Central memory CD8-positive, alpha-beta T cell (primary cell): ENCODE data around the gene JOSD1.

Source experiments
- ATAC-seq: fragments of 150-1000 bp; cut with Tn5 transposase; replicated peaks from 2 replicates; pipeline ENCODE4 v1.10.0; 2022; ENCODE audit warnings: mild to moderate bottlenecking, moderate FRiP score, moderate number of reproducible peaks; ENCODE audit not compliant: poor library complexity, severe bottlenecking; ENCODE audit errors: extremely low read depth
- DNase-seq, 2 donors: peaks; one replicate each; pipeline ENCODE4 v3.0.0; 2021; ENCODE audit warnings: low spot score in 2 of 2
- H3K27ac Mint-ChIP-seq: one replicate; pipeline ENCODE4 v1.8.0; 2022; ENCODE audit warnings: low read depth, mild to moderate bottlenecking, moderate library complexity, mixed read lengths
- H3K27me3 Mint-ChIP-seq: one replicate; pipeline ENCODE4 v1.8.0; 2022; ENCODE audit warnings: mixed read lengths
- H3K36me3 Mint-ChIP-seq: one replicate; pipeline ENCODE4 v1.8.0; 2022; ENCODE audit warnings: mild to moderate bottlenecking, moderate library complexity, mixed read lengths; ENCODE audit not compliant: insufficient read depth
- H3K4me1 Mint-ChIP-seq: one replicate; pipeline ENCODE4 v1.8.0; 2022; ENCODE audit warnings: mixed read lengths
- H3K4me3 Mint-ChIP-seq: one replicate; pipeline ENCODE4 v1.8.0; 2022; ENCODE audit warnings: mild to moderate bottlenecking, moderate library complexity, mixed read lengths
- H3K9me3 Mint-ChIP-seq: one replicate; pipeline ENCODE4 v1.8.0; 2022; ENCODE audit warnings: mixed read lengths

JOSD1 gene

DNA sequence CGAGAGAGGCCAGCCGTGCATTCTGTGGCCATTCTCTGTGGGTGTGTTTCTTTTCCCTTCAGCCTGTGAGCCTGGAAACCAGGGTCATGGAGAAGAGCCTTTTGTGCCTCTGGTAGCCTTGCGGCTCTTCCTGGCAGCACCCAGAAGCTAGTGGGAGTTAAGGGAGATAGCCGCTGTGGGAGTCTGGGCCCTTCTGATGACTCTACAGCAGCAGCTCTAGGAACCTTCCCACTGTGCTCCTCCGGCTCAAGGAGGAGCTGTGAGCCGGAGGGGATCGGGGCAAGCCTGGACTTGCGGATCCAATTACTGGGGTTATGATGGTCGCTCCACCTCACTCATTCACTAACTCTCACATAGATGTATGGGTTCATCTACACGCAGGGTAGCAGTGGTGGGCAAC, 15.5 kb upstream of the JOSD1 start:
- DNase-seq (no peak), ATAC-seq (no peak)
- Mint-ChIP-seq H3K4me1 (peaks cover 53% of the 10 kb centered on the region), H3K4me3 (no peak overlapping the region), H3K9me3 (no peaks in the 10 kb centered on the region), H3K36me3 (peaks cover 47% of the 10 kb centered on the region), H3K27me3 (no peaks in the 10 kb centered on the region), H3K27ac (no peak overlapping the region)

DNA sequence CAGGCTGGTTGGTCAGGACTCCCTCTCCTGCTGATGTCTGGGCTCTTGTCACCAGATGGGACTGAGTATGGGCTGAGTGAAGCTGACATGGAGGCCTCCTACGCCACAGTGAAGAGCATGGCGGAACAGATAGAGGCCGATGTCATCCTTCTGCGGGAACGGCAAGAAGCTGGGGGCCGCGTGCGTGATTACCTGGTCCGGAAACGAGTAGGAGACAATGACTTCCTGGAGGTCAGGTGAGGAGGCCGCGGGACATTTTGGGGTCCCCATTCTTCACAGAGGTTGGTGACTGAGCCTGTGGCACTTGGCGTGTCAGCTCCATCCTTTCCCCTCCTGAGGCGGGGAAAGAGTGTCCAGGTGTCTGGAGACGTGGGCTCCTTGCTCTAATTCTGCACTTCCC, 15.1 kb upstream of the JOSD1 start:
- Mint-ChIP-seq H3K4me3 (no peak overlapping the region), H3K27ac (no peak overlapping the region), H3K9me3 (no peaks in the 10 kb centered on the region), H3K36me3 (peaks cover 48% of the 10 kb centered on the region), H3K4me1 (peaks cover 57% of the 10 kb centered on the region), H3K27me3 (no peaks in the 10 kb centered on the region)
- ATAC-seq (no peak), DNase-seq (no peak)

DNA sequence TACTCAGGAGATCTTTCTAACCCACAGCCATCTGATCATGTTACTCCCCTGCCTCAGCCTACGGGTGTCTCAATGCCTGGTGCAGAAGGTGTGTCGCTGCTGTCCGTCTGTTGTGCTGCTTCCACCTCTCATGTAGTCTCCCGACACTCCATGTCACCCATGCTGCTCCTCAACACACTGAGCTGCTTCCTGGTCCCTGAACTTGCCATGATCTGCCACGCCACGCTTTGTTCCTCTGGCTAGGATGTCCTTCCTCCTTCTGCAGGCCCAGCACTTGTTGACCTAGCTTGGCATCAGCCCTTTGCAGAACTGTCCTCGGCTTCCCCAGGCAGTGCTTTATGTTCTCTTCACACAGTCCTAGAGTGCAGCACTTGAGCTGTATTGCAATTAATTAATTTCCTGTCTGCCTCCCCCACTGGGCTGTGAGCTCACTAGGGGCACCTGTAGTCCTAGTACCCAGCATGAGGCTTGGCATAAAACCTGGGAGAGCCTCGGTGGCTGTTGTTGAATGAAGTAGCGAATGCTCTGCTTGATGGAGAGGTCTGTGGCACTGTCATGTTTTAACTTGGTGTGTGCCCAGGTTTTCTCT, 14.5 kb upstream of the JOSD1 start:
- DNase-seq: no peak
- H3K4me1 Mint-ChIP-seq: peaks cover 63% of the 10 kb centered on the region
- no peaks in the 10 kb centered on the region for H3K9me3 Mint-ChIP-seq
- ATAC-seq: no peak
- peak overlapping the region; percentile 71 for H3K27ac Mint-ChIP-seq
- H3K27me3 Mint-ChIP-seq: no peaks in the 10 kb centered on the region
- no peak overlapping the region for H3K4me3 Mint-ChIP-seq
- H3K36me3 Mint-ChIP-seq: peaks cover 48% of the 10 kb centered on the region

DNA sequence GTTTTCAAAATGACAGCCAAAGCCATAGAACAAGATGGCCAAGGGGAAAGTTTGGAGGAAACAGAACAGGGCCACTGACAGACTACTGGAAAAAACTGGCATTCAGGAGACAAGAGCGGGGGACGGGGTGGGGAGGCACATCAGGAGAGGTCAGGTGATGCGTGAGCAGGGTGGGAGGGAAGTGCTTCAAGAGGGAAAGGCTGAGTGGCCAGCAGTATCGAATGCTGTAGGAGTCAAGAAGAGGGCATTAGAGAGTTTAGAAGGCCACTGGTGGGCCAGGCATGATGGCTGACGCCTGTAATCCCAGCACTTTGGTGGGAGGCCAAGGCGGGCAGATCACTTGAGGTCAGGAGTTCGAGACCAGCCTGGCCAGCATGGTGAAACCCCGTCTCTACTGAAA, 13.2 kb upstream of the JOSD1 start:
- no peak for DNase-seq
- no peak for ATAC-seq
- Mint-ChIP-seq H3K4me3 (no peak overlapping the region), H3K4me1 (peaks cover 71% of the 10 kb centered on the region), H3K27me3 (no peaks in the 10 kb centered on the region), H3K9me3 (no peaks in the 10 kb centered on the region), H3K36me3 (peaks cover 44% of the 10 kb centered on the region), H3K27ac (peak overlapping the region; percentile 71)

DNA sequence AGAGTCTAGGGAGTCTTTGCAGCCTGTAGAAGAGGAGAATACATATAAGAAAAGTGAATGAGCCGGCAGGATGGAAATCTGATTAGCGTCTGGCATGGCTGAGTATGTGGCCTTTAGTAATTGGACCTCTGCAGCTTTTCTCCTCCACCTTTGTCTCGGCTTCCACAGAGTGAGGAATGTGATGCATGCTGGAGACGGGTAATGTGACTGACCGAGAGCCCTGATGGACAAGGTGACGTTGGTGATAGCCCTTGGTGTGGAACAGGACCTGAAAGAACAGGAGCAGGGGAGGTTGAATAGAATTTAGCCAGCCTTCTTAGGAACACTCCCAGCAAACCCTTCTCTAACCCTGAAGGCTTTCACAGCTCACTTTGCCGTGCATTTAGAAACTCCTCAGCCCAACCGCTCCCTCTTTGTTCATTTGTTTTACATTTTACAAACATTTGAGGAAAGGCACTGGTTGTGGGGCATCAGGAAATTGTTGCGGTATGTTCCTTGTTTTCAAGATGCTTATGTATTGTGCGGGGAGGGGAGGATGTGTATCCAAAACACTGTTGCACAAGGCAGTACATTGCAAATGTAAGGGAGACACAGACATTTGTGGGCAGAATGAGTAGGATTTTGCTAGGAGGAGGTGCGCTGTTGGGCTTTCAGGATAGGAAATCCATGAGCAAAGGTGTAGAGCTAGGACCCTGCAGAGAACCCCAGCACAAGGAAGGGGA, 11.9 kb upstream of the JOSD1 start:
- Mint-ChIP-seq H3K27ac (peak overlapping the region; percentile 71), H3K9me3 (no peaks in the 10 kb centered on the region), H3K27me3 (no peaks in the 10 kb centered on the region), H3K36me3 (peaks cover 38% of the 10 kb centered on the region), H3K4me3 (peak overlapping the region; percentile 57), H3K4me1 (peaks cover 84% of the 10 kb centered on the region)
- DNase-seq (no peak), ATAC-seq (no peak)

DNA sequence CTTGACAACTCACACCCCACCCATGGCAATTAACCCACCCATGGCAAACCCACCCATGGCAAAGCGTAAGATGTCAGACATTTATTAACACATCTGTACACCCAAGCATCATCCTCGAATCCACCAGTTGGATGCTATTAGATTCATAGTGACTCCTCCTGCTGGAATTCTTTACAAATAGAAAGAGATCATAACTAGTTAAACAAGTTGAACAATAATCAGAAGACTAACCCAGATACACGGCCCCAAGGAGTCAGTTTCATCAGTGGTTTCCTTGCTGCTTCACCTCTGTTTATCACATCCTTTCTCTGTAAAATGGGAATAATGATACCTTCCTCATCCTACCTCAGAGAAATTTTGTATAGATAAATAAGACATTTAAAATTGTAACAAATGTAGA, 10.1 kb upstream of the JOSD1 start:
- H3K27me3 Mint-ChIP-seq: no peaks in the 10 kb centered on the region
- H3K27ac Mint-ChIP-seq: peak overlapping the region; percentile 70
- no peaks in the 10 kb centered on the region for H3K9me3 Mint-ChIP-seq
- DNase-seq (no peak), ATAC-seq (no peak)
- H3K36me3 Mint-ChIP-seq: peaks cover 25% of the 10 kb centered on the region
- H3K4me3 Mint-ChIP-seq: no peak overlapping the region
- H3K4me1 Mint-ChIP-seq: peaks cover 85% of the 10 kb centered on the region

DNA sequence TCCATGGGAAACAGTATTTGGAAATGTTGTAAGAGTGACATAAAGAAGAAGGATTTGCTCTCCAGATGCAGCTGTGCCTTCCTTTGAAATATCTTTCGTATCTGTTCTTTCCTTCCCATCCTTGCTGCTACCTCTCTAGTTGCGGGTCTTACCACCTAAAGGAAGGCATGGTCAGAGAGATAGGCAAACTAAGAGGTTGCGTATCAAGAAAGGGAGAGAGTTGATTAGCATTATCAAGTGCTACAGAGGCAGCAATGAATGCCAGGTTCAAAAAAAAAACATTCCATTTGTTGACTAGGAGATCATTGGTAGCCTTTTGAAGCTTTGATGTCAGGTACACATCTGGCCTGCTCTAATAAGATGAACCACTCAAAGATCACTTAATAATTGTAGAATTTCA, 9.6 kb upstream of the JOSD1 start:
- no peaks in the 10 kb centered on the region for H3K27me3 Mint-ChIP-seq
- no peak overlapping the region for H3K27ac Mint-ChIP-seq
- no peak for DNase-seq
- no peak for ATAC-seq
- no peaks in the 10 kb centered on the region for H3K9me3 Mint-ChIP-seq
- H3K36me3 Mint-ChIP-seq: peaks cover 28% of the 10 kb centered on the region
- H3K4me1 Mint-ChIP-seq: peaks cover 82% of the 10 kb centered on the region
- H3K4me3 Mint-ChIP-seq: no peak overlapping the region

DNA sequence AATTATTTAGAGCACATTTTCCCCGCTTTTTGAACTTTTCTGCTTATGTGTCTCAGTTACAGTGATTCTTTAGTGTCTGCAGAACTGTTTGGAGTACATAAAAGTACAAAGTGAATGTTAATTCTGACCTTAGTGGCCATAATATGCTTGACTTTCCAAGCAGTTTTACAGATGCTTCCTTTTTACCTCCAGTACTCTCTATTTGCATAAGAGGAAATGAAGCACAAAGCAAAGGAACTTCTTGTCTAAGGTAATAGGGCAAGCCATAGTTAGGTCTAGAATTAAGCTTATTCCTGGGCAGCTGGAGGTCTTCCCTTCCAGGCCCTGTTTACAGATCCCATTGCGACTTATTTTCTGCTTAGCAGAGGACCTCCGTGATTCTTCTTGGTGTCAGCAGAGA, 8.6 kb upstream of the JOSD1 start:
- no peak for DNase-seq

DNA sequence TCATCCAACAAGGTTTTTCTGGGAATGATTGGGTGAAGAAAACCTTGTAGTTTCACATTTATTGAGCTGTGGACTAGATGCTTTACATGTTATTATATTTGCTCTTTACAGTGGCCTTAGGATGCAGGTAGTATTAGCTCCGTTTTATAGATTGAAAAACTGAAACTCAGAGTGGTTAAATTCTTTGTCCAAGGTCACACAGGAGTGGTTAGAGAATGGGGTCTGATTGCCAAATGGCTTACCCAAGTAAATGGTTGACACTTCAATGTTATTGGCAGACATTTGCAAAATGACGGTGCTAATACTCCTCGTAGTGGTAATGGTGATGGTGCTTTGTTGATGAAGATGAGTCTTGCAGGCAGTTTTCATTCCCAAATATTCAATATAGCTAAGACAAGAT, 7.2 kb upstream of the JOSD1 start:
- no peaks in the 10 kb centered on the region for H3K9me3 Mint-ChIP-seq
- H3K36me3 Mint-ChIP-seq: peaks cover 17% of the 10 kb centered on the region
- no peak for DNase-seq
- ATAC-seq: no peak
- H3K4me3 Mint-ChIP-seq: peak overlapping the region; percentile 91
- H3K4me1 Mint-ChIP-seq: peaks cover 64% of the 10 kb centered on the region
- peak overlapping the region; percentile 91 for H3K27ac Mint-ChIP-seq
- no peaks in the 10 kb centered on the region for H3K27me3 Mint-ChIP-seq

More for the DNA sequence above, 8.6 kb upstream of the JOSD1 start:
- Mint-ChIP-seq H3K36me3 (peaks cover 21% of the 10 kb centered on the region), H3K27ac (no peak overlapping the region), H3K9me3 (no peaks in the 10 kb centered on the region), H3K27me3 (no peaks in the 10 kb centered on the region), H3K4me1 (peaks cover 77% of the 10 kb centered on the region), H3K4me3 (peak overlapping the region; percentile 1)
- no peak for ATAC-seq

DNA sequence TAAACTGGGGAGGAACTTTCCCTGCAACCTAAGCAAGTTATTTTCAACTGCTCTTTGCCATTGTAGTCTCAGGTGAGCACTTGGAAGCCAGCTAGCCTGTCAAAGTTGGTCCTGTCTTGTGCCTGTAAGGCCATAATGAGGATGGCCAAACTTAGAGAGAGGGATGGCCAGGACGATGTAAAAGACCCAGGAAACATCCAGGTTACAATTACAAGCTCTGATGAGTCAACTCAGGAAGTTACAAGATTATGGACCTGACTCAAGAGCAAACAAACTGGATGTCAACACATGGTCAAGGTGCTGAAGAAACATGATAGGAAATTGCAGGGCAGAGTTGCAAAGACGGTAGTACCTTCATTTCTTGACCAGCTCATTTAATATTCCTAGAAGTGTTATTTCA, 6.6 kb upstream of the JOSD1 start:
- Mint-ChIP-seq H3K36me3 (peaks cover 17% of the 10 kb centered on the region), H3K9me3 (no peaks in the 10 kb centered on the region), H3K4me1 (peaks cover 57% of the 10 kb centered on the region), H3K27me3 (no peaks in the 10 kb centered on the region), H3K4me3 (peak overlapping the region; percentile 91), H3K27ac (peak overlapping the region; percentile 91)
- DNase-seq (no peak), ATAC-seq (no peak)

DNA sequence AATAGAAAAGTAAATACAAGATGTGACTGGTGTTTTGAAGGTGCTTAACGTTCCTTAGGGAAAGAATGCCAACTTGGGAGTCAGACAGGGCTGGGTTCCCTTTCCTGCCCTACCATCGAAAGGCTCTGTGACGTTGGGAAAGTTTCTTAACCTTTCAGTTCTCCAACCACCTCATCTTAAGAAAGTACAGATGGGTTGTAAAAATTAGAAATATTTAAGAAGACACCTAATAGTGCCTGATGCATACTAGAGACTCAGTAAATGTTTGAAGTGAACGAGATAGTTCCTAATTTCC, 6.1 kb upstream of the JOSD1 start:
- DNase-seq: no peak
- ATAC-seq: no peak
- no peaks in the 10 kb centered on the region for H3K27me3 Mint-ChIP-seq
- no peaks in the 10 kb centered on the region for H3K9me3 Mint-ChIP-seq
- peak overlapping the region; percentile 91 for H3K4me3 Mint-ChIP-seq
- H3K27ac Mint-ChIP-seq: peak overlapping the region; percentile 91
- peaks cover 20% of the 10 kb centered on the region for H3K36me3 Mint-ChIP-seq
- peaks cover 52% of the 10 kb centered on the region for H3K4me1 Mint-ChIP-seq

DNA sequence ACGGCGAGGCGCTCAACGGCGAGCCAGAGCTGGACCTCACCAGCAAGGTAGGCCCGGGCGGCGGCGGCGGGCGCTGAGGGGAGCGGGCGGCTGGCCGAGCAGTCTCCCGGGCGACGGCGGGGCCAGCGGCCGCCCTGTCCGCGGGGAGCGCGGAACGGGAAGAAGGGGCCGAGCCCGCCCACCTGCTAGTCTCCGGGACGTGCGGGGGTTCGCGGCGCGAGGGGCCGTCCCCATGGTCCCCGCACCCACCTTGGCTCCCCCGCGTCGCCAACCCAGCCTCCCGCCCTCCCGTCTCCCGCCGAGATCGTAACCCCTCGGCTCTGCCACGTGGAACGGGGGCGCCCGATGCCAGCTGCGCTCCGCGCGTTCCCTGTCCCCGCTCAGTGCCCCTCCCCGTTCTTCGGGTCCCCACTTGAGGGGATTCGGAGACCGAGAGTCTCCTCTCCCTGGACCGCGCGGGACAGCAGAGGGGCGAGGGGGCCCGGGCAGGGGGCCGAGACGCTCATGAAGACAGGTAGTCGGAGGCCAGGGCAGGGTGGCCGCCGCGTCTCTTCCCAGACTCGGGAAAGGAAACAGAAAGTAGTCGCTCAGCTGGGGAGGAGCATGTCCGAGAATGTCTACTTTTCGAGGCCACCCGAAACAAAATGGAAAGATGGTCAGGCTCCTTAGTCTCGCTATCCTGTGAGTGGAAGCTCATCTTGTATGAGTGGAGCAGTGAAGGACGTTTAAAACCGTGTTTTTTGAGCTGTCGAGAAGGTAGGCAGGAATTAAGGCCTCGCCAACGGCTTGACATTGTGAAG, 5.6 kb upstream of the JOSD1 start:
- ATAC-seq (no peak), DNase-seq (no peak)
- no peaks in the 10 kb centered on the region for H3K27me3 Mint-ChIP-seq
- peaks cover 26% of the 10 kb centered on the region for H3K36me3 Mint-ChIP-seq
- H3K4me3 Mint-ChIP-seq: peak overlapping the region; percentile 91
- H3K4me1 Mint-ChIP-seq: peaks cover 53% of the 10 kb centered on the region
- no peaks in the 10 kb centered on the region for H3K9me3 Mint-ChIP-seq
- peak overlapping the region; percentile 91 for H3K27ac Mint-ChIP-seq
